ENCODE measurements around the gene CLCN7.

GRCh38 chr16:1445518-1446203, 29.2 kb downstream of the CLCN7 start:
- TF ChIP-seq POLR2A (IDR thresholded peaks at IDR 0.05), result no peak
- no peak for TF ChIP-seq CTCF (IDR thresholded peaks at IDR 0.05)

Measured in uterus (tissue), 2 donors.